ENCODE data around the gene PZP. TPM values are rescaled to one million over a fixed set of nuclear protein-coding genes. Genes with fewer than 3 reads are reported as not detected.

The PZP gene
- polyA plus RNA-seq, 1 donor (not counting 4 experiments of a cell fraction or from before 2014, with no cell fraction given): not detected

DNA sequence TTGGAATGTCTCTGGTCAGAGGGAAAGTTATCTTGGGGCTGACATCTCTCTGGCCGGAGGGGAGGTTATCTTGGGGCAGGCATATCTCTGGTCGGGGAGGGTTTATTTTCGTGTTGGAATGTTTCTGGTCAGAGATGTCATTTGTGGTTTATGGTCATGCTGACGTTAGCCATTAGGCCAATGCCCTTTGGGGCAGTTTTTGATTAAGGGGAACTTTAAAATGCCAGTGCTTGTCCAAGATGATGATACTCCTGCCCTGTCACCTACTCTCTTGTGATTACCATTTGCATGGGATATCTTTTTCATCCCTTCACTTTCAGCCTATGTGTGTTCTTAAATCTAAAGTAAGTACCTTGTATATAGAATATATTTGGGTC is 63.5 kb downstream of the PZP start:
- Histone ChIP-seq H3K9ac (ENCODE audit: control insufficient read depth, extremely low read depth, insufficient read depth, low read length) (no peak overlapping the region), H3K4me3 (ENCODE audit: control insufficient read depth in 2 of 3, extremely low read depth in 1 of 3, insufficient read depth in 2 of 3, low read depth in 1 of 3, low read length in 3 of 3) (no peak overlapping the region), H3K27ac (ENCODE audit: control insufficient read depth, insufficient read depth, low read length) (no peak overlapping the region), H3K79me2 (ENCODE audit: control insufficient read depth, insufficient read depth, low read length) (no peaks in the 10 kb centered on the region), H3K9me1 (ENCODE audit: control insufficient read depth, extremely low read depth, insufficient read depth, low read length) (no peaks in the 10 kb centered on the region), H3K9me3 (ENCODE audit: control insufficient read depth, low read depth, low read length) (no peaks in the 10 kb centered on the region), H3K4me2 (ENCODE audit: control insufficient read depth, extremely low read depth, insufficient read depth, low read depth, low read length) (no peak overlapping the region), H3K27me3 (ENCODE audit: control insufficient read depth, extremely low read depth, insufficient read depth, low read length) (peaks cover 4% of the 10 kb centered on the region), H4K20me1 (ENCODE audit: control insufficient read depth, extremely low read depth, insufficient read depth, low read length) (no peaks in the 10 kb centered on the region), H3K4me1 (ENCODE audit: control insufficient read depth, extremely low read depth, insufficient read depth, low read length) (no peaks in the 10 kb centered on the region), H2AFZ (ENCODE audit: control insufficient read depth, low read length) (no peak overlapping the region), H3K36me3 (ENCODE audit: control insufficient read depth in 2 of 2, extremely low read depth in 1 of 2, insufficient read depth in 2 of 2, low read length in 2 of 2) (no peaks in the 10 kb centered on the region)
- no peak for TF ChIP-seq EZH2 (IDR thresholded peaks at IDR 0.05; ENCODE audit: low read length)
- dilution Hi-C loops (cut with MboI; ENCODE audit: extremely low pct_ligation_motif_present, low sequenced_read_pairs): no loop called here
- no peak for FAIRE-seq
- no peak for DNase-seq (ENCODE audit: low read depth, low spot score)

GRCh38 chr12:9143929-9144729 is 64.1 kb downstream of the PZP start:
- no peak overlapping the region for H3K4me3 ChIP-seq (ENCODE audit: control insufficient read depth in 2 of 3, extremely low read depth in 1 of 3, insufficient read depth in 2 of 3, low read depth in 1 of 3, low read length in 3 of 3)
- no peaks in the 10 kb centered on the region for H3K36me3 ChIP-seq (ENCODE audit: control insufficient read depth in 2 of 2, extremely low read depth in 1 of 2, insufficient read depth in 2 of 2, low read length in 2 of 2)
- H3K9me1 ChIP-seq (ENCODE audit: control insufficient read depth, extremely low read depth, insufficient read depth, low read length): no peaks in the 10 kb centered on the region
- H3K27ac ChIP-seq (ENCODE audit: control insufficient read depth, insufficient read depth, low read length): no peak overlapping the region
- H3K9ac ChIP-seq (ENCODE audit: control insufficient read depth, extremely low read depth, insufficient read depth, low read length): no peak overlapping the region
- no peak overlapping the region for H3K4me2 ChIP-seq (ENCODE audit: control insufficient read depth, extremely low read depth, insufficient read depth, low read depth, low read length)
- TF ChIP-seq, protein P1, sequence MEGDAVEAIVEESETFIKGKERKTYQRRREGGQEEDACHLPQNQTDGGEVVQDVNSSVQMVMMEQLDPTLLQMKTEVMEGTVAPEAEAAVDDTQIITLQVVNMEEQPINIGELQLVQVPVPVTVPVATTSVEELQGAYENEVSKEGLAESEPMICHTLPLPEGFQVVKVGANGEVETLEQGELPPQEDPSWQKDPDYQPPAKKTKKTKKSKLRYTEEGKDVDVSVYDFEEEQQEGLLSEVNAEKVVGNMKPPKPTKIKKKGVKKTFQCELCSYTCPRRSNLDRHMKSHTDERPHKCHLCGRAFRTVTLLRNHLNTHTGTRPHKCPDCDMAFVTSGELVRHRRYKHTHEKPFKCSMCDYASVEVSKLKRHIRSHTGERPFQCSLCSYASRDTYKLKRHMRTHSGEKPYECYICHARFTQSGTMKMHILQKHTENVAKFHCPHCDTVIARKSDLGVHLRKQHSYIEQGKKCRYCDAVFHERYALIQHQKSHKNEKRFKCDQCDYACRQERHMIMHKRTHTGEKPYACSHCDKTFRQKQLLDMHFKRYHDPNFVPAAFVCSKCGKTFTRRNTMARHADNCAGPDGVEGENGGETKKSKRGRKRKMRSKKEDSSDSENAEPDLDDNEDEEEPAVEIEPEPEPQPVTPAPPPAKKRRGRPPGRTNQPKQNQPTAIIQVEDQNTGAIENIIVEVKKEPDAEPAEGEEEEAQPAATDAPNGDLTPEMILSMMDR (optimal IDR thresholded peaks at IDR 0.05 in 1 of 3, IDR thresholded peaks at IDR 0.05 in 1 of 3, conservative IDR thresholded peaks at IDR 0.05 in 1 of 3; ENCODE audit: extremely low read depth in 1 of 3, insufficient read depth in 2 of 3, low read length in 3 of 3): no peak
- TF ChIP-seq EZH2 (IDR thresholded peaks at IDR 0.05; ENCODE audit: low read length): no peak
- DNase-seq (ENCODE audit: low read depth, low spot score) (no peak), FAIRE-seq (no peak)
- H3K27me3 ChIP-seq (ENCODE audit: control insufficient read depth, extremely low read depth, insufficient read depth, low read length): peaks cover 4% of the 10 kb centered on the region
- no peaks in the 10 kb centered on the region for H3K4me1 ChIP-seq (ENCODE audit: control insufficient read depth, extremely low read depth, insufficient read depth, low read length)
- dilution Hi-C loops (cut with MboI; ENCODE audit: extremely low pct_ligation_motif_present, low sequenced_read_pairs): no loop called here
- no peaks in the 10 kb centered on the region for H3K9me3 ChIP-seq (ENCODE audit: control insufficient read depth, low read depth, low read length)
- no peaks in the 10 kb centered on the region for H3K79me2 ChIP-seq (ENCODE audit: control insufficient read depth, insufficient read depth, low read length)
- H2AFZ ChIP-seq (ENCODE audit: control insufficient read depth, low read length): no peak overlapping the region
- no peaks in the 10 kb centered on the region for H4K20me1 ChIP-seq (ENCODE audit: control insufficient read depth, extremely low read depth, insufficient read depth, low read length)
